K562 (cell line): ENCODE results near the gene ARL4C. TPM values are rescaled to one million over a fixed set of nuclear protein-coding genes. Genes with fewer than 3 reads are reported as not detected.

Experiments
- CBFA2T2 ChIP-seq: fragments of 450-650 bp; conservative IDR thresholded peaks from 2 replicates; pipeline ENCODE4 v1.6.1; 2017; ENCODE audit warnings: mild to moderate bottlenecking
- CXXC5 ChIP-seq: fragments of 250-450 bp; sonication (Bioruptor Pico); IDR thresholded peaks from 2 replicates; pipeline ENCODE4 v1.8.0; 2022; ENCODE audit warnings: inconsistent platforms, mild to moderate bottlenecking, moderate library complexity
- DACH1 ChIP-seq: fragments of 450-650 bp; IDR thresholded peaks from 2 replicates; pipeline ENCODE4 v1.6.1; 2018; ENCODE audit not compliant: partially characterized antibody
- DEAF1 ChIP-seq: fragments of 450-650 bp; formaldehyde crosslinking; IDR thresholded peaks from 2 replicates; pipeline ENCODE4 v1.4.0; 2020; ENCODE audit warnings: mild to moderate bottlenecking, moderate library complexity
- DPF2 ChIP-seq: fragments of 450-650 bp; IDR thresholded peaks from 2 replicates; pipeline ENCODE4 v1.6.1; 2016
- GATA2 ChIP-seq: sonication (generic); formaldehyde crosslinking; IDR thresholded peaks from 2 replicates; pipeline ENCODE4 v1.4.0; 2020; ENCODE audit warnings: mild to moderate bottlenecking, missing genetic modification reagents
- GATAD2B ChIP-seq: fragments of 450-650 bp; IDR thresholded peaks from 2 replicates; pipeline ENCODE4 v1.6.1; 2017; ENCODE audit warnings: mild to moderate bottlenecking, borderline replicate concordance
- HDAC8 ChIP-seq: fragments of 450-650 bp; IDR thresholded peaks from 2 replicates; pipeline ENCODE4 v1.6.1; 2016; ENCODE audit warnings: mild to moderate bottlenecking, missing genetic modification characterization, moderate library complexity, missing compliant biosample characterization
- MIER1 ChIP-seq: fragments of 450-650 bp; IDR thresholded peaks from 2 replicates; pipeline ENCODE4 v1.6.1; 2016; ENCODE audit warnings: antibody characterized with exemption, mild to moderate bottlenecking, low read depth
- MTA3 ChIP-seq: fragments of 450-650 bp; formaldehyde crosslinking; IDR thresholded peaks from 2 replicates; pipeline ENCODE4 v1.6.1; 2017; ENCODE audit warnings: mild to moderate bottlenecking, borderline replicate concordance
- NBN ChIP-seq: fragments of 450-650 bp; IDR thresholded peaks from 2 replicates; pipeline ENCODE4 v1.6.1; 2016; ENCODE audit warnings: low read depth, mild to moderate bottlenecking
- NCOA1 ChIP-seq: fragments of 450-650 bp; IDR thresholded peaks from 2 replicates; pipeline ENCODE4 v1.6.1; 2016; ENCODE audit warnings: low read depth
- NR2C2 ChIP-seq, 2 experiments: fragments of 200-800 bp in 1 of 2; sonication (Bioruptor generic) in 1 of 2; sonication (generic) in 1 of 2; formaldehyde crosslinking in 1 of 2; IDR thresholded peaks; 2 replicates each; pipeline versions ENCODE4 v1.6.1 to v1.8.0; 2016 to 2022; ENCODE audit warnings: mild to moderate bottlenecking in 1 of 2, missing compliant biosample characterization in 1 of 2, missing genetic modification characterization in 1 of 2, missing genetic modification reagents in 1 of 2
- RCOR1 ChIP-seq, 2 experiments: IDR thresholded peaks; 2 replicates each; pipeline ENCODE4 v1.6.1; 2012; ENCODE audit warnings: low read depth in 2 of 2, low read length in 2 of 2, borderline replicate concordance in 1 of 2, improper control_type of control experiment in 1 of 2
- RFX5 ChIP-seq: IDR thresholded peaks from 2 replicates; pipeline ENCODE4 v1.6.1; 2011; ENCODE audit warnings: low read depth, mild to moderate bottlenecking, improper control_type of control experiment, low read length
- SMARCA4 ChIP-seq: fragments of 450-650 bp; IDR thresholded peaks from 2 replicates; pipeline ENCODE4 v1.6.1; 2016
- SOX6 ChIP-seq: fragments of 450-650 bp; IDR thresholded peaks from 2 replicates; pipeline ENCODE4 v1.6.1; 2014; ENCODE audit warnings: mild to moderate bottlenecking
- STAT5A ChIP-seq: IDR thresholded peaks from 2 replicates; pipeline ENCODE4 v1.6.1; 2012; ENCODE audit warnings: low read length, inconsistent platforms, borderline replicate concordance
- TEAD4 ChIP-seq, 2 experiments: sonication (generic) in 1 of 2; formaldehyde crosslinking in 1 of 2; IDR thresholded peaks; 2 replicates each; pipeline versions ENCODE4 v1.6.1 to v1.8.0; 2012 to 2022; ENCODE audit warnings: borderline replicate concordance in 1 of 2, inconsistent platforms in 1 of 2, low read length in 1 of 2, mild to moderate bottlenecking in 1 of 2, missing genetic modification reagents in 1 of 2
- TFAM ChIP-seq: fragments of 250-450 bp; sonication (Bioruptor Pico); conservative IDR thresholded peaks from 2 replicates; pipeline ENCODE4 v1.5.0; 2021; ENCODE audit warnings: mild to moderate bottlenecking, moderate library complexity
- TFAP4 ChIP-seq: sonication (generic); formaldehyde crosslinking; IDR thresholded peaks from 2 replicates; pipeline ENCODE4 v1.8.0; 2022; ENCODE audit warnings: missing genetic modification reagents, mild to moderate bottlenecking, moderate library complexity, borderline replicate concordance
- TSC22D4 ChIP-seq: fragments of 450-650 bp; IDR thresholded peaks from 2 replicates; pipeline ENCODE4 v1.6.1; 2016; ENCODE audit warnings: missing genetic modification characterization, missing biosample characterization, control low read depth
- ZBTB9 ChIP-seq: fragments of 450-650 bp; formaldehyde crosslinking; IDR thresholded peaks from 2 replicates; pipeline ENCODE4 v1.4.0; 2020; ENCODE audit warnings: mild to moderate bottlenecking, moderate library complexity
- ZNF24 ChIP-seq: fragments of 450-650 bp; IDR thresholded peaks from 2 replicates; pipeline ENCODE4 v1.6.1; 2016
- ZNF583 ChIP-seq: fragments of 250-450 bp; sonication (Bioruptor Pico); IDR thresholded peaks from 2 replicates; pipeline ENCODE4 v1.4.0; 2020
- ZSCAN29 ChIP-seq: fragments of 450-650 bp; IDR thresholded peaks from 2 replicates; pipeline ENCODE4 v1.6.1; 2017
- polyA plus RNA-seq, 8 experiments: library from polyadenylated mRNA; depleted of rRNA in 4 of 8; stranded (reverse) in 5 of 8; unstranded in 3 of 8; fragments of >200 nt; fragmentation: Nextera tagmentation in 2 of 8; fragmentation: Illumina TruSeq in 1 of 8; extraction: Ambion mirVana in 2 of 8; extraction: Trizol in 1 of 8; gene quantifications; 2 replicates each; pipeline versions ENCODE4 v1.2.1 to v1.2.3, GENCODE V29; 2011 to 2014; ENCODE audit warnings: inconsistent platforms in 1 of 8, missing spikeins in 1 of 8
- total RNA-seq, 7 experiments: library from RNA; depleted of rRNA in 6 of 7; stranded (reverse); fragments of >200 nt in 6 of 7; fragmentation: Illumina TruSeq in 2 of 7; extraction: Trizol in 2 of 7; gene quantifications; 2 replicates each; pipeline versions ENCODE4 v1.2.1 to v1.2.3, GENCODE V29; 2011 to 2021; ENCODE audit warnings: low replicate concordance in 1 of 7

ARL4C gene
- total and polyA plus RNA-seq, 9 of the 15 experiments (the other 6 are each of a cell fraction or from before 2014, with no cell fraction given) = 0.03 to 0.11 (median 0.04) TPM; not detected in 5

DNA sequence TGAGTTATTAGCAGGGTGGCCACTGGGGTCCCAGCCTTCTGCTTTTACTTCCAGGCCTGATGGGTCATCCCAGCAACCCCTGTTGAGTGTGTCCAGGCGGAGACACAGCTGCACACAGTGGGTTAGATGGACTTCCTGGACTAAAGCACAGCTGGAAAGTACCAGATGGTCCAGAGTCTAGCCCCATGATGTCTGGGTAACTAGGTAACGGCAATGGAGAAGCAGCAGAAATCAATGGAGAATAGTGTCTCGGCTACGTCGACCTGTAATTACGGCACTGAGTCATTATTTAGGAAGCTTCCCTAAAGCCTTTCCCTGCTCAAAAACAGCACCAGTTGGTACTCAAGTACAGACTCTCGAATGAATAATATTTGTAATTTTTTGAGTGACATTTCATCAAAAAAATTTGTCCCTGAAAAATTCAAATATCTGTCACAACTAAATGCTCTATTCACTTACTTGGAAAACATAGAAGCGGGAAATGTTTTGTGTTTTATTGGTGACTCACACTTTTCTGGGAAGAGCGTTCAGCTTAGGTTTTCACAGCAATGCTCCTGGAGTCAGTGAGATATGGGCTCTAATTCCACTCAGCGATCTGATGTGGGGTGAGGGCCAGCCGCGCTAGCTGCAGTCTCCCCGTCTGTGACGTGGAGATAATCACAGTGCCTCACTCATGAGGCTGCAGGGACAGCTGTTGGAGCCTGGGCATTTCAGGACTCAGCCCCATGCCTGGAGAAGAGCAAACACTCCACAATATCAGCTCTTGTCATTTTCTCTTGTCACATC is 16.2 kb upstream of the ARL4C start (continued):
- TF ChIP-seq SOX6 (peak; percentile 16; the same call in 1 of the 2 replicates), RFX5 (no peak), NCOA1 (peak; percentile 54; the same call in 1 of the 2 replicates), ZNF24 (no peak), TSC22D4 (tag) (no peak), TFAM (no peak), HDAC8 (tag) (no peak), TFAP4 (CRISPR knock-in tag) (peak; percentile 82; the same call in 1 of the 2 replicates), DPF2 (peak; percentile 80), CXXC5 (peak; percentile 26; the same call in 1 of the 2 replicates), ZSCAN29 (no peak), ZNF583 (no peak), MTA3 (no peak), TEAD4 (IDR thresholded peaks at IDR 0.05; ENCODE audit: low read length) (peak; percentile 70; the same call in 1 of the 2 replicates), TEAD4 (CRISPR knock-in tag; IDR thresholded peaks at IDR 0.05; ENCODE audit: borderline replicate concordance) (no peak), NR2C2 (CRISPR knock-in tag; IDR thresholded peaks at IDR 0.05) (no peak), NR2C2 (tag; IDR thresholded peaks at IDR 0.05) (no peak), STAT5A (peak; percentile 76), GATAD2B (no peak), SMARCA4 (peak; percentile 85), ZBTB9 (CRISPR knock-in tag) (no peak), RCOR1 (IDR thresholded peaks at IDR 0.05; ENCODE audit: borderline replicate concordance in 1 of 2, low read depth in 2 of 2, low read length in 2 of 2) (peak; percentile 42 to 91; a peak in 3 of 4 replicates), DEAF1 (CRISPR knock-in tag) (no peak), NBN (no peak), GATA2 (peak; percentile 29; the same call in 1 of the 2 replicates), CBFA2T2 (peak; percentile 86), DACH1 (peak; percentile 22), MIER1 (no peak)
